Amniotic stem cell (primary cell): ENCODE measurements around the gene ZNF514.
A peak's percentile ranks its signal among the peaks of the same experiment; 100 is the strongest.
"Not testable (repeated sequence)": the region's sequence is repeated elsewhere in the genome, so short reads cannot be mapped to it uniquely, and the experiment has no call there.

Experiments
- DNase-seq: peaks from one replicate; lab custom pipeline; 2025; lab: John Stamatoyannopoulos, UW

ZNF514 gene

DNA sequence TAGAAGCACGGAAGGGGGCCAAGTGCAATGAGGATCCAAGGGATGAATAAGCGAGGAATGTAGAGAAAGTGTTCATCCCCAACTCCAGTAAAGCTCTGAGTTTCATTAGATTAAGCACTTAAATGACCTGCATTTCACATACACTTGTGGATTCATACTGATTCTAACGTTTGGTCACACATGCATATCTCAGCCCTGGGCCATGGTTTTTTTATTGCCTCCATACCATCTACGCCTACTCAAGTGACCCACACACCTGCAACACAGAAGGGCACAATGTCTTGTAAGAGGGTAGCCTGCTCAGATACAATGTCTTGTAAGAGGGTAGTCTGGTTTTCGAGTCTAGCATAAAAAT, 37.5 kb downstream of the ZNF514 start:
- no peak for DNase-seq

DNA sequence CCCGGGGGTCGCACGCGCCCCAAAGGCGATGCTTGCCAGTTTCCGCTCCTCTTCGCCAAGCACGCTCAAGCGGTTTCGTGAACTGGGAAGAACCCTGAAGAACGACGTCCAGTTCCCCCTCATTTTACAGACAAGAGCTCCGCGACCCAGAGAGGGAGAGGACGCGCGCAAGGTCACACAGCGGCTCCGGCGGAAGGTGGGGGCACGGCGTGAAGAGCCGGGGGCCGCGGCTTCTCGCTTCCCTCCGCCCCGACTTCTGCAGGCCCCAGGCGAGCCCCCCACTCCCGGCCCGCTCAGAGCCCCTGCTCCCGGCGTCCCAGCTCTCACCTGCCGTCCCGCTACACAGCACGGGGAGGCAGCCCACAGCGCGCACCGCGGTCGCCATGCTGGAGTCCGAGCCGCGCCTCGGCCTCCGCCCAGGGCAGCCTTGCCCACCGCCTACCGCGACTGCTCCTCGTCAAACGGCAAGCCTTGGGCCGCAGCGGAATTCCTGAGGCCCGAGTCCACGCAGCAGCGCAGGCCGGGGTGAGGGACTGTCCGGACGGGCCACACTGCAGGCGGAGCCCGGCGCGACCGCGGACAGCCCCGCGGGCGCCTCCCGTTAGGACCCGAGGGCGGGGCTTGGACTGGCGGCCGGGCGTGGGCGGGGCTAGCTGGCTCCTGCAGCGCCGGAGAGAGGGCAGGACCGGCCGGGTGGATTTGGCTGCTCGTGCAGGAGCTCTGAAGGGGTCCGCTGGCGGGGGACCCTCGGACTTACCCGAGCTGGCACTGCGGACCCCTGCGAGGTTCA, 38.0 kb downstream of the ZNF514 start, which contains the start of gene MRPS5:
Gene MRPS5, minus strand, starts transcription at position 402 of the 790 bp plus-strand sequence. Its CDS starts 17 bp downstream, at position 385.
- DNase-seq: peak; percentile 53

DNA sequence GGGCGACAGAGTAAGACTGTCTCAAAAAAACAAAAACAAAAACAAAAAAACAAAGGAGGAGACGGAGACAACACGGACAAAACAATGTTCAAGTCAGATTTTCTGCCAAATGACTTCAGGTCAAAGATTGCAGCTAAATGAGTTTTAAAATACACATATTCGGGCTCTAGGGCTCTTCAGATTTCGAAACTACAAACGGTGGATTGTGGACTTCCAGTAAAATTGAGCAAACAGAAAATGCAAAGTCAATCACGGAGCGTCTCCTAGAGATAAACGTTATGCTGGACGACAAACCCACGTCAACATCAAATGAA, 38.6 kb downstream of the ZNF514 start:
- DNase-seq: peak; percentile 1

DNA sequence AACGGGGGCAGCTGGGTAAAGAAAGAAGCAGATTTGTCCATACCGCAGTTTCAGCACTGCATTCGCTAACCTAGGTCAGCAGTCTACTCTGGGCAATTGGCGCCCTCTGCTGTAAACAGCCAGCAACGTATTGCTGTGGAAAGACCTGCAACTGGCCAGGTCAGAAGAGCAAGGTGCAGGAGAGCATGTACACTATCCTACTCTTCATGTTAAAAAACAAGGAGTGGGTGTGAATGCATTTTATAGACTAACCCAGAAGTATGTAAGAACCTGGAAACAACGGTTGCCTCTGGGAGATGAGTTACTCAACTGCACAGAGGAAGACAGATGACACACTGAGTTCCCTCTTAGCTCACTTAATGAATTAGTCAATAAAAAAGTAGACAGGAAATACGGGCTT, 44.2 kb downstream of the ZNF514 start:
- peak; percentile 13 for DNase-seq

DNA sequence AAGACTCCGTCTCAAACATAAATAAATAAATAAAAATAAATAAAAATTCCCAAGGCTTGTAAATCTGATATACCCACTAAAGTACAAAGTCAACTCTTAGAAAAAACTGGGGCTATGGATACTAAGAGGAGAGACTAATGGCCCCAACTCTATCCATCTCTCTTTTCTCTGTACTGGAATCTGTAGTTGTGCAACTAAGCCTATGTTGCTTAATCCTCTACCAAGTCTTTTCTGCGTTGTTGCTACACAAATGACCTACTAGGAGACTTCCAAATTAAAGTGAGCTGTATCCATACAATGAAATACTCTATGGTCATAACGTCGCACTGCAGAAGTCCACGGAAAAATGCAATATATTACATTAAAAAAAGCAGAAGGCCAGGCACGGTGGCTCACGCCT, 46.2 kb downstream of the ZNF514 start:
- DNase-seq: no peak

DNA sequence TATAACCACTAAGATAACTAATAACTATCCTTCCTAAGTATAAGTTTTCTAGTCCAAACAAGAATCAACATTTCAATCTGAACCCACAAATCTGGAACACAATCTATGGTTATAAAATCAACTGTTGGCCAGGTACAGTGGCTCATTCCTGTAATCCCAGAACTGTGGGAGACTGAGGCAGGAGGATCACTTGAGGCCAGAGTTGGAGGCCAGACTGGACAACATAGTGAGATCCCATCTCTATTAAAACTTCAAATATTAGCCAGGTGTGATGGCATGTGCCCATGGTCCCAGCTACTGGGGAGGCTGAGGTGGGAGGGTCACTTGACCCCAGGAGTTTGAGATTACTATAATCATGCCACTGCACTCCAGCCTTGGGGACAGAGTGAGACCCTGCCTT, 49.3 kb downstream of the ZNF514 start:
- DNase-seq: no peak

DNA sequence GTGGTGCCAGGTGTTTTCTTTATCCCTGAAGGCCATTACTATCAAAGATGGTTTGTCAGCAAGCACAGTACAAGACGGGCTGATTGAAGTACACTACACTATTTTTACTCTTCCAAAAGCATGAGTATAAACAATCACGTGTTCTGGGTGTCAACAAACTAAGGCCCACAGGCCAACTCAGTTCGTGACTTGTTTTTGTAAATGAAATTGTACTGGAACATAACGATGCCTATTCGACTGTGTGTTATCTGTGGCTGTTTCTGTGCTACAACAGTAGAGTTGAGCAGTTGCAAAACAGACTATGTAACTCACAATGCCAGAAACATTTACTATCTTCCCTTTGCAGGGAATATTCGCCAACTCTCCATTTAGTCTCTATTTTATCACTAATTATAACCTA, 50.4 kb downstream of the ZNF514 start:
- no peak for DNase-seq

DNA sequence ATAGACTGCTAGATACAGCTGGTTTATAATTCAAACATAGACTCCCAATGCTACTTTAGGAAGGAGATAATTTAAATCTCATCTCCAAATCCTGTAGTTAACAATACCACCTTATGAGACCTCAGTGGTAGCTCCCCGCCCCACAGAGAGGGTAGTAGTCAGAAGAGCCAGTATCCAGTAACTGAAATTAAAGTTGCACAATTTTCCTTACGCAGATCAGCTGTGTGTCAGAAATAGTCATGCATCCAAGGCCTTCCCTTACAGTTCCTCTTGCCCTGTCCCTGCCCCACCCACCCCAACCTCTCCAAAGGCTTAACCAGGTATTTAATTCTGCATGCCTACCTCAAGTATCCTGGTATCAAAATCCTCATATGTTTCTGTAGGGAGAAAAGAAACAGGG, 53.6 kb downstream of the ZNF514 start:
- DNase-seq: no peak

DNA sequence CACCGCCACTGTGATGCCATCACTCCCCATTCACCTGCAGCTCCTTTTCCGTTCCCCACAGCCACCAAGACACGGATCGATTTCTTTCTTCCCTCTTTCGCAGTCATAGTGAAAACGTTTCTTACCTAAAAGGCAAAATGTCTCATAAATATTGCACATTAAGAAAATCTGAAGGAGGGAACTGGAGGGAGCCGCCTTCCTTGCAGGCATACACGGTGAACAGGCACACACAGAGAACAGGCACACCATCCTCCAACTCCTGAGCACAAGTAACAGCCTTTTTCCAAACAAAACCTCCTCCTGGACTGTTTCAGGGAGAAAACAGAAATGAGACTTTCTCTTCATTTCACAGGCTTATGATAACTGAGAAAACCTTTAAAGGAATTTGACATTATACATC, 55.0 kb downstream of the ZNF514 start:
- no peak for DNase-seq

DNA sequence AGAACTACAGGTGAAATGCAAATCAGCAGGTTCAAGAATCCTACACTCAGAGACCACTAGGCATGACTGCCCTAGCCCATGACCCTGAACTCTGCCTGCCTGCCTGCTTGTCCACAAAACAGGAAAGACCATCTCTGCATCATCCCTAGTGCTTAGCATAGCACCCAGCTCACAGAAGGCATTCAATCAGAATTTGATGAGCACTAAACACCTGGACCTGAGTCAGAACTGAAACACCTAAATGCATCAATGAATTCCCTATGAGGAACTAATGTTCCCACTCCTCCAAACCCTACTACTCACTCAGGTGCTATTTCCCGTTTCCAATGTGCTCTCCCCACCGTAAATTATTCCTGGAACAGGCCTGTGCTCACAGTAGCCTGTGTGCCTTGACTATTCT, 59.7 kb downstream of the ZNF514 start:
- no peak for DNase-seq

DNA sequence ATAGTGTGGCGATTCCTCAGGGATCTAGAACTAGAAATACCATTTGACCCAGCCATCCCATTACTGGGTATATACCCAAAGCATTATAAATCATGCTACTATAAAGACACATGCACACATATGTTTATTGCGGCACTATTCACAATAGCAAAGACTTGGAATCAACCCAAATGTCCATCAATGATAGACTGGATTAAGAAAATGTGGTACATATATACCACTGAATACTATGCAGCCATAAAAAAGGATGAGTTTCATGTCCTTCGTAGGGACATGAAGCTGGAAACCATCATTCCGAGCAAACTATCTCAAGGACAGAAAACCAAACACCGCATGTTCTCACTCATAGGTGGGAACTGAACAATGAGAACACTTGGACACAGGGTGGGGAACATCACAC, 61.4 kb downstream of the ZNF514 start:
- not testable (repeated sequence) for DNase-seq
